DMS 273 treated with DMSO at 0.1 percent for 48 hours (cell line): ENCODE data around the gene CACNA2D1.
A peak's percentile ranks its signal among the peaks of the same experiment; 100 is the strongest.
"Not testable (repeated sequence)": the region's sequence is repeated elsewhere in the genome, so short reads cannot be mapped to it uniquely, and the experiment has no call there.

ENCODE experiments used
- DNase-seq: peaks from one replicate; lab custom pipeline; 2025; lab: John Stamatoyannopoulos, UW

Gene CACNA2D1

GRCh38 chr7:82166260-82167015, 277.1 kb downstream of the CACNA2D1 start:
- no peak for DNase-seq

- DNase-seq, result peak; percentile 12
These were observed 278.8 kb downstream of the CACNA2D1 start for GRCh38 chr7:82164813-82165212.

GRCh38 chr7:82164410-82164809, 279.2 kb downstream of the CACNA2D1 start:
- DNase-seq, result no peak

- no peak for DNase-seq
These were observed 280.0 kb downstream of the CACNA2D1 start for GRCh38 chr7:82163586-82163985.

- DNase-seq, result no peak
These were observed 281.3 kb downstream of the CACNA2D1 start for GRCh38 chr7:82162289-82162688.

GRCh38 chr7:82158327-82158726, 285.2 kb downstream of the CACNA2D1 start:
- DNase-seq, result no peak

GRCh38 chr7:82156893-82157292, 286.7 kb downstream of the CACNA2D1 start:
- DNase-seq, result no peak

- DNase-seq, result no peak
These were observed 287.4 kb downstream of the CACNA2D1 start for GRCh38 chr7:82156168-82156567.

GRCh38 chr7:82154728-82155127, 288.8 kb downstream of the CACNA2D1 start:
- no peak for DNase-seq

- no peak for DNase-seq
These were observed 289.8 kb downstream of the CACNA2D1 start for GRCh38 chr7:82153776-82154175.

GRCh38 chr7:82152858-82153257, 290.7 kb downstream of the CACNA2D1 start:
- DNase-seq, result no peak

GRCh38 chr7:82146491-82146890, 297.1 kb downstream of the CACNA2D1 start:
- DNase-seq, result no peak

GRCh38 chr7:82142263-82142864, 301.2 kb downstream of the CACNA2D1 start:
- no peak for DNase-seq

GRCh38 chr7:82141427-82141826, 302.1 kb downstream of the CACNA2D1 start:
- no peak for DNase-seq

- DNase-seq, result not testable (repeated sequence)
These were observed 303.0 kb downstream of the CACNA2D1 start for GRCh38 chr7:82140608-82141007.

GRCh38 chr7:82131215-82131614, 312.4 kb downstream of the CACNA2D1 start:
- no peak for DNase-seq

GRCh38 chr7:82129091-82129490, 314.5 kb downstream of the CACNA2D1 start:
- DNase-seq, result no peak

GRCh38 chr7:82128546-82128945, 315.0 kb downstream of the CACNA2D1 start:
- DNase-seq, result no peak

GRCh38 chr7:82126576-82126975, 317.0 kb downstream of the CACNA2D1 start:
- DNase-seq, result no peak

- DNase-seq, result no peak
These were observed 319.1 kb downstream of the CACNA2D1 start for GRCh38 chr7:82124445-82124844.

GRCh38 chr7:82122275-82122674, 321.3 kb downstream of the CACNA2D1 start:
- DNase-seq, result no peak

GRCh38 chr7:82114237-82114636, 329.3 kb downstream of the CACNA2D1 start:
- DNase-seq, result no peak

- no peak for DNase-seq
These were observed 333.3 kb downstream of the CACNA2D1 start for GRCh38 chr7:82110146-82110840.
